Parathyroid adenoma (tissue), 2 donors: ENCODE data around the gene ROS1.
"Not testable (repeated sequence)": the region's sequence is repeated elsewhere in the genome, so short reads cannot be mapped to it uniquely, and the experiment has no call there.

Source experiments
- H2AFZ ChIP-seq: fragments of 300-600 bp; sonication (generic); one replicate; pipeline ENCODE4 v1.7.0; 2017; ENCODE audit warnings: antibody characterized with exemption, mild to moderate bottlenecking
- H3K27ac ChIP-seq: fragments of 300-600 bp; sonication (generic); one replicate; pipeline ENCODE4 v1.7.0; 2017
- H3K27me3 ChIP-seq: fragments of 300-600 bp; sonication (generic); one replicate; pipeline ENCODE4 v1.7.0; 2017; ENCODE audit warnings: low read length; ENCODE audit not compliant: control insufficient read depth, insufficient read depth
- H3K36me3 ChIP-seq: fragments of 300-600 bp; sonication (generic); one replicate; pipeline ENCODE4 v1.7.0; 2017; ENCODE audit warnings: low read length; ENCODE audit not compliant: control insufficient read depth, insufficient read depth
- H3K4me1 ChIP-seq: fragments of 300-600 bp; sonication (generic); one replicate; pipeline ENCODE4 v1.7.0; 2017; ENCODE audit warnings: control low read depth
- H3K4me2 ChIP-seq: fragments of 300-600 bp; sonication (generic); one replicate; pipeline ENCODE4 v1.7.0; 2017; ENCODE audit warnings: low read length
- H3K4me3 ChIP-seq: fragments of 300-600 bp; sonication (generic); one replicate; pipeline ENCODE4 v1.7.0; 2017; ENCODE audit warnings: low read depth, low read length
- H3K79me2 ChIP-seq: fragments of 300-600 bp; sonication (generic); one replicate; pipeline ENCODE4 v1.7.0; 2017; ENCODE audit warnings: control low read depth
- H3K9ac ChIP-seq: fragments of 300-600 bp; sonication (generic); one replicate; pipeline ENCODE4 v1.7.0; 2017; ENCODE audit warnings: mild to moderate bottlenecking
- H3K9me3 ChIP-seq: fragments of 300-600 bp; sonication (generic); one replicate; pipeline ENCODE4 v1.7.0; 2017; ENCODE audit warnings: low read length; ENCODE audit not compliant: control insufficient read depth
- TF ChIP-seq, protein P1 (sequence below): fragments of 300-600 bp; sonication (generic); IDR thresholded peaks from one replicate; pipeline ENCODE4 v1.7.0; 2017; ENCODE audit warnings: antibody characterized with exemption, mild to moderate bottlenecking
- donor health status: primary hyperparathyroidism.

ROS1 gene

DNA sequence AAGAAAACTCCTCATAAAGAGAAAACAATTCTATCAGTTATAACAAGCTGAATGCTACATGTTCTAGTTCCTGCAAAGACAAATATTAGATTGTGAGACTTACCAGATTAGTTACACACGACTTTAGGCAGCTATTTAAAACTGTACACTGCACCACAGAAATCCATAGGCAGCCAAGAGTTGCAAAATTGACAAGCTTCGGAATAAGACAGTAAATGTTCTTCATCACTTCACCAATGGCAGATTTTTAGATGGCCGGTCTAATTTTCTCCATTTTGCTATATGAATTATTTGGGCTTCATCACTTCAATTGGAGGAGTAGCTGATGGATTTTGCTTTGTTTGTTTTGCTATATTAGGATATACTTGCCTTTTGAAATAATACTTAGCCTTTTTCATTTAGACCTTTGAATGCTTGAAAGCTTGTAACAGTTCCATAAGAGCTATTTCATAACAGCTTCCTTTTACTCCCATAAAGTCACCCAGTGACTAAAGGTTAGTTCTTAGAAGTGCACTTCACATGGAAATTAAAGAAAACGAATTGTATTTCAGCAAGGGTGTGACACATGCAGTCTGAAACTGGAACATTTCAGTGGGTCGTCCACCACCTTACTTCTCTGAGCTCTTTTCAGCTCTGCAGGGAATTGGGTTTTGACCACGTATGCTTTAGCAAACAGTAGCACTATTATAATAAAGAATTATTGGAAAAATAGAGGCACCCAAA is at the start of gene ROS1:
TSS of gene ROS1 (minus strand) at position 512 of the 723 bp plus-strand sequence. CDS start at position 226, 286 bp downstream.
- Histone ChIP-seq H3K27ac (no peak within 1 kb of the TSS), H3K9me3 (no peaks in the 10 kb centered on the region), H2AFZ (no peak within 1 kb of the TSS), H3K4me1 (no peaks in the 10 kb centered on the region), H3K36me3 (no peaks in the 10 kb centered on the region), H3K4me2 (no peak within 1 kb of the TSS), H3K27me3 (no peaks in the 10 kb centered on the region), H3K79me2 (no peaks in the 10 kb centered on the region), H3K4me3 (no peak within 1 kb of the TSS), H3K9ac (no peak within 1 kb of the TSS)
- TF ChIP-seq, protein P1, sequence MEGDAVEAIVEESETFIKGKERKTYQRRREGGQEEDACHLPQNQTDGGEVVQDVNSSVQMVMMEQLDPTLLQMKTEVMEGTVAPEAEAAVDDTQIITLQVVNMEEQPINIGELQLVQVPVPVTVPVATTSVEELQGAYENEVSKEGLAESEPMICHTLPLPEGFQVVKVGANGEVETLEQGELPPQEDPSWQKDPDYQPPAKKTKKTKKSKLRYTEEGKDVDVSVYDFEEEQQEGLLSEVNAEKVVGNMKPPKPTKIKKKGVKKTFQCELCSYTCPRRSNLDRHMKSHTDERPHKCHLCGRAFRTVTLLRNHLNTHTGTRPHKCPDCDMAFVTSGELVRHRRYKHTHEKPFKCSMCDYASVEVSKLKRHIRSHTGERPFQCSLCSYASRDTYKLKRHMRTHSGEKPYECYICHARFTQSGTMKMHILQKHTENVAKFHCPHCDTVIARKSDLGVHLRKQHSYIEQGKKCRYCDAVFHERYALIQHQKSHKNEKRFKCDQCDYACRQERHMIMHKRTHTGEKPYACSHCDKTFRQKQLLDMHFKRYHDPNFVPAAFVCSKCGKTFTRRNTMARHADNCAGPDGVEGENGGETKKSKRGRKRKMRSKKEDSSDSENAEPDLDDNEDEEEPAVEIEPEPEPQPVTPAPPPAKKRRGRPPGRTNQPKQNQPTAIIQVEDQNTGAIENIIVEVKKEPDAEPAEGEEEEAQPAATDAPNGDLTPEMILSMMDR, result no peak

DNA sequence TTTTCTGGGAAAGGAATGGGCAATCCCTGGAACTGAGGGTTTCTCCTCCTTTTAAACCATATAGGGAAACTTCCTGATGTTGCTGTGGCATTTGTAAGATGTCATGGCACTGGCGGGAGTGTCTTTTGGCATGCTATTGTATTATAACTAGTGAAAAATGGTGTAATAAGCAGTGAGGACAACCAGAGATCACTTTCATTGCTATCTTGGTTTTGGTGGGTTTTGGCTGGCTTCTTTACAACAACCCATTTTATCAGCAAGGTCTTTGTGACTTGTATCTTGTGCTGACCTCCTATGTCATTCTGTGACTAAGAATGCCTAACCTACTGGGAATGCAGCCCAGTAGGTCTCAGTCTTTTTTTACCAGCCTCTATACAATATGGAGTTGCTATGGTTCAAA is 47.7 kb upstream of the ROS1 start:
- Histone ChIP-seq H3K9me3 (no peaks in the 10 kb centered on the region), H3K27ac (no peak overlapping the region), H3K4me3 (no peak overlapping the region), H3K4me2 (no peak overlapping the region), H3K79me2 (no peaks in the 10 kb centered on the region), H3K36me3 (no peaks in the 10 kb centered on the region), H3K9ac (no peak overlapping the region), H3K27me3 (no peaks in the 10 kb centered on the region), H3K4me1 (no peaks in the 10 kb centered on the region), H2AFZ (no peak overlapping the region)
- TF ChIP-seq, protein P1, result no peak

DNA sequence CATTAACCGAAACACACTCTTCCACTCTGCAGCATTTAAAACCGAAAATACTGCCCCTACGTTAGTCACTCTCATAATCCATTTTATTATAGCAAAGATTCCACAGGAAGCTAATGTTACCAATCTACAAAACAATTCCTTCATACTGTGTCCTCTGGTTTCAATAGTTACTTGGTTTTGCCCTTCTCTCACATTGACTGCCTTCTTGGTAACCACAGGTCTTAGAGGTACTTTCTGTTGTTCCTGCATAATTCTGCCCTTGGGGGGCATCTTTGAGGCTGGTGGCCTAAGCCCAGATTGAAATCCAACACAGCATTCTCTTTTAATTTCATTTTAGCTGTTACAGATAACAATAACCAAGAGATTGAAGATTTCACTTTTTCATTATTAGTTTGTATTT is 46.9 kb upstream of the ROS1 start:
- Histone ChIP-seq H2AFZ (no peak overlapping the region), H3K27ac (no peak overlapping the region), H3K79me2 (no peaks in the 10 kb centered on the region), H3K4me1 (no peaks in the 10 kb centered on the region), H3K4me2 (no peak overlapping the region), H3K9me3 (no peaks in the 10 kb centered on the region), H3K4me3 (no peak overlapping the region), H3K27me3 (no peaks in the 10 kb centered on the region), H3K9ac (no peak overlapping the region), H3K36me3 (no peaks in the 10 kb centered on the region)
- TF ChIP-seq, protein P1, result no peak

DNA sequence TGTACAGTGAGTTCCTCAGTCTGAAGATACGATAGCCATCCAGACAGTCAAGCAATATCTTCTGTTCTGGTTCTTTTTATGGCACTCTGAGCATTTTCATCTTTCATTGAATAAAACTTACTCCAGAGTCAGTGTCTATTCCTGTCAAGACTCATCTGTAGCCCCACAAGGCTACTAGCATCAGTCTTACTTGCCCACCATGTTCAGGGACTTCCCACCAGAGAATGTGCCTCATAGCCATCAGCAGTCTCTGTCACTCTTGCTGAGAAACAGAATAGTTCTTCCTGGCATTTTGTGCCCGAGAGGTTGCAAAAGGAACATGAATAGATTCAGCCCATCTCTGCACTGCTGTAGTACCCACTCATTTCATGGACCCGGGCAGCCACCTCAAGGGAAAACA is 44.0 kb upstream of the ROS1 start:
- Histone ChIP-seq H2AFZ (no peak overlapping the region), H3K4me3 (no peak overlapping the region), H3K4me2 (no peak overlapping the region), H3K9me3 (no peaks in the 10 kb centered on the region), H3K79me2 (no peaks in the 10 kb centered on the region), H3K4me1 (no peaks in the 10 kb centered on the region), H3K9ac (no peak overlapping the region), H3K36me3 (no peaks in the 10 kb centered on the region), H3K27me3 (no peaks in the 10 kb centered on the region), H3K27ac (no peak overlapping the region)
- TF ChIP-seq, protein P1, result no peak

DNA sequence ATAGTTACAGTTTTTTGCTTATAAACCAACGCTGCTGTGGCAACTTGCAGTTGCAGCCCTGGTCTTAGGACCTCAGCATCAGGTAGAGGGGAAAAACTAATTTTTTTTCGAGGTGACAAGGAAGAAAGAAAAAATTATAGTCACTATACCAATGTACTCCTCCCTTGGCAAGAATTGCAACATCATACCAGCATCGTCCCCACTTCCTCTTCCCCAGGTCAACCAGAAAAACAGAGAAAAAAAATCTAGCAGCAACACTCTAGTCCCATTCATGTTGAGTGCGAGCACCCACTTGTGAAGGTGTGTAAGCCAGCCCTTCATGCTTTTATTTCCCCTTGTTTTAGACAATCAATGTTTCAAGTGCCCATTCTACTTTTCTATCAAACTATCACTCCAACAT is 43.6 kb upstream of the ROS1 start:
- TF ChIP-seq, protein P1, result no peak
- Histone ChIP-seq H3K79me2 (no peaks in the 10 kb centered on the region), H3K4me1 (no peaks in the 10 kb centered on the region), H3K27me3 (no peaks in the 10 kb centered on the region), H3K9ac (no peak overlapping the region), H3K4me3 (no peak overlapping the region), H3K4me2 (no peak overlapping the region), H2AFZ (no peak overlapping the region), H3K36me3 (no peaks in the 10 kb centered on the region), H3K27ac (no peak overlapping the region), H3K9me3 (no peaks in the 10 kb centered on the region)

DNA sequence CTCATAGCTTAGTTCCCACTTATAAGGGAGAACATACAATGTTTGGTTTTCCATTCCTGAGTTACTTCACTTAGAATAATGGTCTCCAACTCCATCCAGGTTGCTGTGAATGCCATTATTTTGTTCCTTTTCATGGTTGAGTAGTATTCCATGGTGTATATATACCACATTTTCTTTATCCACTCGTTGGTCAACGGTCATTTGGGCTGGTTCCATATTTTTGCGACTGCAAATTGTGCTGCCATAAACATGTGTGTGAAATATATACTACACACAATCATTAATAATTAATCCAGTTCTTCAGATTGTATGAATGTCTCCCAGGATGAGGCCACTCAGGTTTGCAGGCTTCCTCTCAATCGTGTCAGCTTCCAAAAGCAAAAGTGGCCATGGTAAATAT is 42.8 kb upstream of the ROS1 start:
- not testable (repeated sequence) for H3K9me3 ChIP-seq, H3K79me2 ChIP-seq, H3K4me1 ChIP-seq, H3K27ac ChIP-seq, H3K36me3 ChIP-seq, H2AFZ ChIP-seq, H3K4me3 ChIP-seq, H3K4me2 ChIP-seq, H3K9ac ChIP-seq, H3K27me3 ChIP-seq
